B cell (primary cell): ENCODE measurements around the gene ARPP21. TPM values are rescaled to one million over a fixed set of nuclear protein-coding genes. Genes with fewer than 3 reads are reported as not detected.

Source experiments
- ATAC-seq: fragments of 200-7000 bp; cut with Tn5 transposase; one replicate; pipeline ENCODE4 v1.10.0; 2021; ENCODE audit warnings: low read depth, mild to moderate bottlenecking, moderate number of reproducible peaks, moderate library complexity
- CTCF ChIA-PET: fragments of 350-600 bp; sonication (Branson Sonifier 250); formaldehyde crosslinking; loops from one replicate; lab custom pipeline; 2021; ENCODE audit warnings: antibody characterized with exemption, inconsistent platforms; lab: Charles Lee
- POLR2A ChIA-PET: fragments of 350-600 bp; sonication (Branson Sonifier 250); formaldehyde crosslinking; loops from one replicate; lab custom pipeline; 2021; ENCODE audit warnings: antibody characterized with exemption; lab: Charles Lee
- DNase-seq: peaks from one replicate; pipeline ENCODE4 v3.0.0; 2013
- H2AFZ ChIP-seq: 2 replicates; pipeline ENCODE4 v1.6.1; 2012; ENCODE audit warnings: mild to moderate bottlenecking, low read depth, low read length; ENCODE audit not compliant: insufficient read depth, poor library complexity, severe bottlenecking
- H3K27ac ChIP-seq, 2 donors: 1 replicate in 1 of 2; 2 replicates in 1 of 2; pipeline ENCODE4 v1.5.1; 2012 to 2013; ENCODE audit warnings: low read length in 2 of 2, mild to moderate bottlenecking in 2 of 2, moderate library complexity in 1 of 2
- H3K27me3 ChIP-seq, 4 experiments: fragments of 200-600 bp in 1 of 4; sonication (generic) in 1 of 4; replicated peaks in 1 of 4; 1 replicate in 2 of 4; 2 replicates in 2 of 4; pipeline versions ENCODE4 v1.6.1 to v1.7.0; 2013 to 2016; ENCODE audit warnings: low read length in 3 of 4, mild to moderate bottlenecking in 2 of 4, mixed read lengths in 1 of 4, moderate library complexity in 1 of 4; ENCODE audit not compliant: insufficient read depth in 4 of 4, control insufficient read depth in 3 of 4; ENCODE audit errors: control extremely low read depth in 1 of 4
- H3K36me3 ChIP-seq, 2 experiments: replicated peaks in 1 of 2; 1 replicate in 1 of 2; 2 replicates in 1 of 2; pipeline versions ENCODE4 v1.6.1 to v1.7.1; 2013; ENCODE audit warnings: low read length in 1 of 2; ENCODE audit not compliant: insufficient read depth in 2 of 2, control insufficient read depth in 1 of 2; ENCODE audit errors: control extremely low read depth in 1 of 2, extremely low read depth in 1 of 2
- H3K4me1 ChIP-seq, 2 donors: fragments of 200-600 bp in 1 of 2; sonication (generic) in 1 of 2; 1 replicate in 1 of 2; 2 replicates in 1 of 2; pipeline versions ENCODE4 v1.5.1 to v1.6.1; 2013 to 2017; ENCODE audit warnings: low read length in 2 of 2; ENCODE audit not compliant: control insufficient read depth in 2 of 2, insufficient read depth in 2 of 2
- H3K4me2 ChIP-seq: replicated peaks from 2 replicates; pipeline ENCODE3; 2012; ENCODE audit warnings: mild to moderate bottlenecking, low read depth, low read length; ENCODE audit not compliant: poor library complexity, severe bottlenecking
- H3K4me3 ChIP-seq, 5 experiments: fragments of 200-600 bp in 1 of 5; sonication (generic) in 1 of 5; 1 replicate in 3 of 5; 2 replicates in 2 of 5; pipeline versions ENCODE4 v1.5.1 to v1.7.0; 2011 to 2016; ENCODE audit warnings: low read length in 4 of 5, mild to moderate bottlenecking in 4 of 5, low read depth in 2 of 5, control low read depth in 1 of 5, moderate library complexity in 1 of 5; ENCODE audit not compliant: insufficient read depth in 1 of 5; ENCODE audit errors: control extremely low read depth in 1 of 5, extremely low read depth in 1 of 5
- H3K79me2 ChIP-seq: fragments of 200-600 bp; sonication (generic); one replicate; pipeline ENCODE4 v1.6.0; 2016; ENCODE audit warnings: low read length; ENCODE audit not compliant: control insufficient read depth, insufficient read depth
- H3K9ac ChIP-seq: fragments of 200-600 bp; sonication (generic); 2 replicates; pipeline ENCODE4 v1.6.1; 2017; ENCODE audit warnings: mild to moderate bottlenecking, low read length, moderate library complexity
- H3K9me3 ChIP-seq, 3 donors: one replicate each; pipeline versions ENCODE4 v1.6.1 to v1.7.1; 2013; ENCODE audit warnings: low read length in 2 of 3; ENCODE audit not compliant: control insufficient read depth in 2 of 3, insufficient read depth in 1 of 3; ENCODE audit errors: control extremely low read depth in 1 of 3
- H4K20me1 ChIP-seq: 2 replicates; pipeline ENCODE4 v1.6.0; 2012; ENCODE audit warnings: mild to moderate bottlenecking, low read length; ENCODE audit not compliant: insufficient read depth, control insufficient read depth, poor library complexity, severe bottlenecking
- H3K27ac Mint-ChIP-seq: one replicate; pipeline ENCODE4 v1.8.0; 2021; ENCODE audit warnings: mixed read lengths
- H3K27me3 Mint-ChIP-seq: one replicate; pipeline ENCODE4 v1.8.0; 2021; ENCODE audit warnings: mixed read lengths
- H3K4me1 Mint-ChIP-seq: one replicate; pipeline ENCODE4 v1.8.0; 2021; ENCODE audit warnings: mixed read lengths
- H3K4me3 Mint-ChIP-seq: one replicate; pipeline ENCODE4 v1.8.0; 2021; ENCODE audit warnings: mixed read lengths
- H3K9me3 Mint-ChIP-seq: one replicate; pipeline ENCODE4 v1.8.0; 2022; ENCODE audit warnings: mixed read lengths; ENCODE audit not compliant: insufficient read depth
- EZH2 ChIP-seq: IDR thresholded peaks from 2 replicates; pipeline ENCODE4 v1.6.1; 2012; ENCODE audit warnings: borderline replicate concordance, low read depth, mild to moderate bottlenecking, moderate library complexity, low read length; ENCODE audit not compliant: insufficient read depth, poor library complexity, severe bottlenecking
- WGBS: methylation state at CpG from one replicate; pipeline ENCODE4 v1.1.5; 2013; ENCODE audit warnings: missing lambda C conversion rate; ENCODE audit not compliant: insufficient coverage; 5-methylcytosine and 5-hydroxymethylcytosine counted together
- intact Hi-C: fragments of 100-400 bp; cut with micrococcal nuclease; formaldehyde crosslinking; loops from one replicate; pipeline ENCODE4 v1.10.0; 2022
- polyA plus RNA-seq: library from polyadenylated mRNA; depleted of rRNA; stranded (reverse); fragments of >200 nt; gene quantifications from 2 replicates; pipeline ENCODE4 v1.2.3, GENCODE V29; 2012
- total RNA-seq, 2 donors: library from RNA; stranded (reverse); fragments of 120-200 nt in 1 of 2; gene quantifications; 1 replicate in 1 of 2; 2 replicates in 1 of 2; pipeline versions ENCODE4 v1.2.3 to v1.2.4, GENCODE V29; 2013 to 2022
- TF ChIP-seq, protein P1 (sequence below): fragments of 200-600 bp; IDR thresholded peaks from one replicate; pipeline ENCODE4 v1.8.0; 2022; ENCODE audit warnings: antibody characterized with exemption, mild to moderate bottlenecking

The ARPP21 gene
- total and polyA plus RNA-seq, 2 donors (not counting 1 experiment from before 2014, with no cell fraction given): 0.10 TPM; not detected in 1

DNA sequence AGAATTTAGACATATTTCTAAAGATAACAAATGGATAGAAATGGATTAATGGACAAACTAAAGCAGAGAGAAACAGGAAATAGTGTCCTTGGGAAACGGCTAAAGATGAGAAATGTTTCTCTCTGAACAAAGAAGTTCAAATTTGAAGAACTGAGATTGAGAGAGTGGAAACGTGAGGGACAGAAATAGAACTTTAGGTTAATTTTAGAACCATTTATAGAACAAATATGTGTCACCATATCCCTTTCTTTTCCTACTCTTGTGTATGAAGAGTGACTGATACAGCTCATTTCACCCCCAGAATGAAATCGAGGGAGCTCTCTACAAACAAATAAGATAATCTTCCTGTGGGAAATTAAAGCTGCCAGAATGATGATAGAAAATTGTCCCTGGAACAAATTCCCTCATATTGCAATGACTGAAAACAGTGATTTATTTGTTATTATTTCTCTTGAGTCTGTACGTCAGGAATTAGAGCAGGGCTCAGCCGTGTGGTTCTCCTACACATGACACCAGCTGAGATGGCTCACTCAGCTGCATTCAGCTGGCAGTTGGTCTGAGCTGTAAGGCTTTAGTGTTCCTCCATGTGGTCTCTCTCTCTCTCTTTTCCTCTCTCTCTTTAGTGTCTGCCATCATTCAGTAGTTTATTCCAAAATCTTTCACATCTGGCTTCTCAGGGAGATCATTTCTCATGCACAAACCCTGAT, 46.6 kb upstream of the ARPP21 start:
- intact Hi-C loops: no loop called here
- Histone ChIP-seq H4K20me1 (no peaks in the 10 kb centered on the region), H3K4me2 (no peak overlapping the region), H3K9ac (no peak overlapping the region), H2AFZ (no peak overlapping the region), H3K9me3 (no peaks in the 10 kb centered on the region), H3K4me1 (peaks cover 0 to 4% of the 10 kb centered on the region in 2 donors), H3K27me3 (no peaks in the 10 kb centered on the region), H3K4me3 (no peak overlapping the region), H3K79me2 (no peaks in the 10 kb centered on the region), H3K27ac (no peak overlapping the region), H3K36me3 (no peaks in the 10 kb centered on the region)
- ChIA-PET POLR2A (no interaction called here), CTCF (no interaction called here)
- Mint-ChIP-seq H3K9me3 (no peaks in the 10 kb centered on the region), H3K27me3 (no peaks in the 10 kb centered on the region), H3K4me1 (peaks cover 18% of the 10 kb centered on the region), H3K27ac (no peak overlapping the region), H3K4me3 (no peak overlapping the region)
- TF ChIP-seq, protein P1, sequence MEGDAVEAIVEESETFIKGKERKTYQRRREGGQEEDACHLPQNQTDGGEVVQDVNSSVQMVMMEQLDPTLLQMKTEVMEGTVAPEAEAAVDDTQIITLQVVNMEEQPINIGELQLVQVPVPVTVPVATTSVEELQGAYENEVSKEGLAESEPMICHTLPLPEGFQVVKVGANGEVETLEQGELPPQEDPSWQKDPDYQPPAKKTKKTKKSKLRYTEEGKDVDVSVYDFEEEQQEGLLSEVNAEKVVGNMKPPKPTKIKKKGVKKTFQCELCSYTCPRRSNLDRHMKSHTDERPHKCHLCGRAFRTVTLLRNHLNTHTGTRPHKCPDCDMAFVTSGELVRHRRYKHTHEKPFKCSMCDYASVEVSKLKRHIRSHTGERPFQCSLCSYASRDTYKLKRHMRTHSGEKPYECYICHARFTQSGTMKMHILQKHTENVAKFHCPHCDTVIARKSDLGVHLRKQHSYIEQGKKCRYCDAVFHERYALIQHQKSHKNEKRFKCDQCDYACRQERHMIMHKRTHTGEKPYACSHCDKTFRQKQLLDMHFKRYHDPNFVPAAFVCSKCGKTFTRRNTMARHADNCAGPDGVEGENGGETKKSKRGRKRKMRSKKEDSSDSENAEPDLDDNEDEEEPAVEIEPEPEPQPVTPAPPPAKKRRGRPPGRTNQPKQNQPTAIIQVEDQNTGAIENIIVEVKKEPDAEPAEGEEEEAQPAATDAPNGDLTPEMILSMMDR: no peak
- no peak for TF ChIP-seq EZH2
- DNase-seq: no peak
- ATAC-seq: no peak
- 21% methylated on average over 3 of the region's 5 CpGs for WGBS

GRCh38 chr3:35594739-35595138, 44.6 kb upstream of the ARPP21 start:
- Histone ChIP-seq H3K36me3 (no peaks in the 10 kb centered on the region), H3K4me3 (no peak overlapping the region), H3K9me3 (no peaks in the 10 kb centered on the region), H3K9ac (no peak overlapping the region), H3K79me2 (no peaks in the 10 kb centered on the region), H3K27ac (no peak overlapping the region), H3K4me2 (peak overlapping the region; percentile 6), H2AFZ (no peak overlapping the region), H3K4me1 (peaks cover 0 to 4% of the 10 kb centered on the region in 2 donors), H4K20me1 (no peaks in the 10 kb centered on the region), H3K27me3 (no peaks in the 10 kb centered on the region)
- POLR2A ChIA-PET: no interaction called here
- DNase-seq: no peak
- Mint-ChIP-seq H3K4me3 (no peak overlapping the region), H3K27ac (no peak overlapping the region), H3K27me3 (no peaks in the 10 kb centered on the region), H3K4me1 (peaks cover 18% of the 10 kb centered on the region), H3K9me3 (no peaks in the 10 kb centered on the region)
- intact Hi-C loops: no loop called here
- TF ChIP-seq EZH2: no peak
- TF ChIP-seq, protein P1: no peak
- CTCF ChIA-PET: no interaction called here
- no peak for ATAC-seq
